ENCODE data around the gene ZP1.

- TF ChIP-seq, protein P1, sequence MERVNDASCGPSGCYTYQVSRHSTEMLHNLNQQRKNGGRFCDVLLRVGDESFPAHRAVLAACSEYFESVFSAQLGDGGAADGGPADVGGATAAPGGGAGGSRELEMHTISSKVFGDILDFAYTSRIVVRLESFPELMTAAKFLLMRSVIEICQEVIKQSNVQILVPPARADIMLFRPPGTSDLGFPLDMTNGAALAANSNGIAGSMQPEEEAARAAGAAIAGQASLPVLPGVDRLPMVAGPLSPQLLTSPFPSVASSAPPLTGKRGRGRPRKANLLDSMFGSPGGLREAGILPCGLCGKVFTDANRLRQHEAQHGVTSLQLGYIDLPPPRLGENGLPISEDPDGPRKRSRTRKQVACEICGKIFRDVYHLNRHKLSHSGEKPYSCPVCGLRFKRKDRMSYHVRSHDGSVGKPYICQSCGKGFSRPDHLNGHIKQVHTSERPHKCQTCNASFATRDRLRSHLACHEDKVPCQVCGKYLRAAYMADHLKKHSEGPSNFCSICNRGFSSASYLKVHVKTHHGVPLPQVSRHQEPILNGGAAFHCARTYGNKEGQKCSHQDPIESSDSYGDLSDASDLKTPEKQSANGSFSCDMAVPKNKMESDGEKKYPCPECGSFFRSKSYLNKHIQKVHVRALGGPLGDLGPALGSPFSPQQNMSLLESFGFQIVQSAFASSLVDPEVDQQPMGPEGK (tag by site-specific recombination; IDR thresholded peaks at IDR 0.05) = no peak
- TF ChIP-seq, protein P2, sequence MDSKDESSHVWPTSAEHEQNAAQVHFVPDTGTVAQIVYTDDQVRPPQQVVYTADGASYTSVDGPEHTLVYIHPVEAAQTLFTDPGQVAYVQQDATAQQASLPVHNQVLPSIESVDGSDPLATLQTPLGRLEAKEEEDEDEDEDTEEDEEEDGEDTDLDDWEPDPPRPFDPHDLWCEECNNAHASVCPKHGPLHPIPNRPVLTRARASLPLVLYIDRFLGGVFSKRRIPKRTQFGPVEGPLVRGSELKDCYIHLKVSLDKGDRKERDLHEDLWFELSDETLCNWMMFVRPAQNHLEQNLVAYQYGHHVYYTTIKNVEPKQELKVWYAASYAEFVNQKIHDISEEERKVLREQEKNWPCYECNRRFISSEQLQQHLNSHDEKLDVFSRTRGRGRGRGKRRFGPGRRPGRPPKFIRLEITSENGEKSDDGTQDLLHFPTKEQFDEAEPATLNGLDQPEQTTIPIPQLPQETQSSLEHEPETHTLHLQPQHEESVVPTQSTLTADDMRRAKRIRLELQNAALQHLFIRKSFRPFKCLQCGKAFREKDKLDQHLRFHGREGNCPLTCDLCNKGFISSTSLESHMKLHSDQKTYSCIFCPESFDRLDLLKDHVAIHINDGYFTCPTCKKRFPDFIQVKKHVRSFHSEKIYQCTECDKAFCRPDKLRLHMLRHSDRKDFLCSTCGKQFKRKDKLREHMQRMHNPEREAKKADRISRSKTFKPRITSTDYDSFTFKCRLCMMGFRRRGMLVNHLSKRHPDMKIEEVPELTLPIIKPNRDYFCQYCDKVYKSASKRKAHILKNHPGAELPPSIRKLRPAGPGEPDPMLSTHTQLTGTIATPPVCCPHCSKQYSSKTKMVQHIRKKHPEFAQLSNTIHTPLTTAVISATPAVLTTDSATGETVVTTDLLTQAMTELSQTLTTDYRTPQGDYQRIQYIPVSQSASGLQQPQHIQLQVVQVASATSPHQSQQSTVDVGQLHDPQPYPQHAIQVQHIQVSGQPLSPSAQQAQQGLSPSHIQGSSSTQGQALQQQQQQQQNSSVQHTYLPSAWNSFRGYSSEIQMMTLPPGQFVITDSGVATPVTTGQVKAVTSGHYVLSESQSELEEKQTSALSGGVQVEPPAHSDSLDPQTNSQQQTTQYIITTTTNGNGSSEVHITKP (tag by site-specific recombination; IDR thresholded peaks at IDR 0.05) = no peak
These were observed 13.0 kb upstream of the ZP1 start for GRCh38 chr11:60854140-60854846.

Measured in HEK293 (cell line).